ENCODE measurements around the gene MPDZ. TPM values are rescaled to one million over a fixed set of nuclear protein-coding genes. Genes with fewer than 3 reads are reported as not detected.

The MPDZ gene
- total RNA-seq, 4 donors from 2014 or later: 5.4 to 11.4 (median 10.2) TPM

GRCh38 chr9:13083963-13084528 lies 195.4 kb downstream of the MPDZ start:
- no peak for TF ChIP-seq CTCF (IDR thresholded peaks at IDR 0.05)
- TF ChIP-seq POLR2A (IDR thresholded peaks at IDR 0.05): no peak
- intact Hi-C loops (cut with DNase I; ENCODE audit: low total_unique reads): loop anchor here (5.0 kb wide), 1 partner anchor 362 kb away; no protein-coding TSS in a partner anchor
- 5 to 27% methylated on average over 1 of the region's 1 CpG for WGBS, 2 donors
- no peak overlapping the region for H3K4me3 ChIP-seq (ENCODE audit: low read depth, poor library complexity, severe bottlenecking)
- DNase-seq (ENCODE audit: low spot score in 2 of 2): no peak

GRCh38 chr9:13083366-13083765 lies 196.1 kb downstream of the MPDZ start:
- H3K4me3 ChIP-seq (ENCODE audit: low read depth, poor library complexity, severe bottlenecking): no peak overlapping the region
- DNase-seq (ENCODE audit: low spot score in 2 of 2): no peak
- intact Hi-C loops (cut with DNase I; ENCODE audit: low total_unique reads): loop anchor here (5.0 kb wide), 1 partner anchor 361 kb away; no protein-coding TSS in a partner anchor
- no peak for TF ChIP-seq POLR2A (IDR thresholded peaks at IDR 0.05)
- TF ChIP-seq CTCF (IDR thresholded peaks at IDR 0.05): no peak
- WGBS, 2 donors: 43 to 50% methylated on average over 2 of the region's 2 CpGs

- DNase-seq (ENCODE audit: low spot score in 2 of 2): no peak
- H3K4me3 ChIP-seq (ENCODE audit: low read depth, poor library complexity, severe bottlenecking): no peak overlapping the region
- intact Hi-C loops (cut with DNase I; ENCODE audit: low total_unique reads): loop anchor here (5.0 kb wide), 1 partner anchor 360 kb away; no protein-coding TSS in a partner anchor
- 52 to 67% methylated on average over 2 of the region's 2 CpGs for WGBS, 2 donors
- TF ChIP-seq POLR2A (IDR thresholded peaks at IDR 0.05) (no peak), CTCF (IDR thresholded peaks at IDR 0.05) (no peak)
Measured at GRCh38 chr9:13082796-13083195, 196.7 kb downstream of the MPDZ start.

- no peak for DNase-seq (ENCODE audit: low spot score in 2 of 2)
- intact Hi-C loops (cut with DNase I; ENCODE audit: low total_unique reads): no loop called here
- TF ChIP-seq POLR2A (IDR thresholded peaks at IDR 0.05) (no peak), CTCF (IDR thresholded peaks at IDR 0.05) (no peak)
- no peak overlapping the region for H3K4me3 ChIP-seq (ENCODE audit: low read depth, poor library complexity, severe bottlenecking)
- 95 to 100% methylated on average over 1 of the region's 1 CpG for WGBS, 2 donors
Measured at GRCh38 chr9:13078164-13078563, 201.3 kb downstream of the MPDZ start.

GRCh38 chr9:13076616-13077015 lies 202.9 kb downstream of the MPDZ start:
- intact Hi-C loops (cut with DNase I; ENCODE audit: low total_unique reads): no loop called here
- TF ChIP-seq POLR2A (IDR thresholded peaks at IDR 0.05) (no peak), CTCF (IDR thresholded peaks at IDR 0.05) (no peak)
- no peak overlapping the region for H3K4me3 ChIP-seq (ENCODE audit: low read depth, poor library complexity, severe bottlenecking)
- no peak for DNase-seq (ENCODE audit: low spot score in 2 of 2)

GRCh38 chr9:13071921-13072320 lies 207.6 kb downstream of the MPDZ start:
- no peak for TF ChIP-seq POLR2A (IDR thresholded peaks at IDR 0.05)
- no peak for TF ChIP-seq CTCF (IDR thresholded peaks at IDR 0.05)

More at GRCh38 chr9:13071921-13072320, 207.6 kb downstream of the MPDZ start:
- no peak overlapping the region for H3K4me3 ChIP-seq (ENCODE audit: low read depth, poor library complexity, severe bottlenecking)
- DNase-seq (ENCODE audit: low spot score in 2 of 2): no peak
- intact Hi-C loops (cut with DNase I; ENCODE audit: low total_unique reads): no loop called here
